Measurements from ENCODE around the gene AKAP8.
"Not testable (repeated sequence)": the region's sequence is repeated elsewhere in the genome, so short reads cannot be mapped to it uniquely, and the experiment has no call there.

AKAP8 gene

DNA sequence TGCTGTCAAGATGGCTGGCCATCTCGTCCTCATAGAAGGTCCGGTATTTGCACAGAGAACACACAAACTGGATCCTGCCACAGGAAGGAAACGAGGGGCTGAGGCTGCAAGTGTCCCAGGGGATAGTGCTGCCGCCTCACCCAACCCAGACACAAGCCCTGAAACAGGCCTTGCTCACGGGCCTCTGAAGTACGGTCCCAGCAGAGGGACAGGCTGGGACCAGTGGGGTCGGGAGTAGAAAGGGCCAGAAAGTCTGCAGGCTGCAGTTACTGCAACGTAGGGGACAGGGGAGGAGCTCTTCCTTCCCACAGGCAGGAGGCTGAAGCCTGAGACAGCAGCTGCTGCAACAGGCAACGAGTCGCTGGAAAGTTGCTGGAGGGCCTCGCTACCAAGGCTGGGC is 18.2 kb upstream of the AKAP8 start:
- no peak for DNase-seq (ENCODE audit: extremely low read depth, insufficient read length)
- TF ChIP-seq, protein P1, sequence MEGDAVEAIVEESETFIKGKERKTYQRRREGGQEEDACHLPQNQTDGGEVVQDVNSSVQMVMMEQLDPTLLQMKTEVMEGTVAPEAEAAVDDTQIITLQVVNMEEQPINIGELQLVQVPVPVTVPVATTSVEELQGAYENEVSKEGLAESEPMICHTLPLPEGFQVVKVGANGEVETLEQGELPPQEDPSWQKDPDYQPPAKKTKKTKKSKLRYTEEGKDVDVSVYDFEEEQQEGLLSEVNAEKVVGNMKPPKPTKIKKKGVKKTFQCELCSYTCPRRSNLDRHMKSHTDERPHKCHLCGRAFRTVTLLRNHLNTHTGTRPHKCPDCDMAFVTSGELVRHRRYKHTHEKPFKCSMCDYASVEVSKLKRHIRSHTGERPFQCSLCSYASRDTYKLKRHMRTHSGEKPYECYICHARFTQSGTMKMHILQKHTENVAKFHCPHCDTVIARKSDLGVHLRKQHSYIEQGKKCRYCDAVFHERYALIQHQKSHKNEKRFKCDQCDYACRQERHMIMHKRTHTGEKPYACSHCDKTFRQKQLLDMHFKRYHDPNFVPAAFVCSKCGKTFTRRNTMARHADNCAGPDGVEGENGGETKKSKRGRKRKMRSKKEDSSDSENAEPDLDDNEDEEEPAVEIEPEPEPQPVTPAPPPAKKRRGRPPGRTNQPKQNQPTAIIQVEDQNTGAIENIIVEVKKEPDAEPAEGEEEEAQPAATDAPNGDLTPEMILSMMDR (IDR thresholded peaks at IDR 0.05; ENCODE audit: insufficient read depth, low read length, poor library complexity, severe bottlenecking) = no peak
- H3K27me3 ChIP-seq (replicated peaks; ENCODE audit: control insufficient read depth, insufficient read depth, low read length) = no peaks in the 10 kb centered on the region
- H3K4me3 ChIP-seq (replicated peaks; ENCODE audit: low read depth, low read length) = no peak overlapping the region
- H3K36me3 ChIP-seq (ENCODE audit: control insufficient read depth, insufficient read depth, low read length) = peaks cover 45% of the 10 kb centered on the region

DNA sequence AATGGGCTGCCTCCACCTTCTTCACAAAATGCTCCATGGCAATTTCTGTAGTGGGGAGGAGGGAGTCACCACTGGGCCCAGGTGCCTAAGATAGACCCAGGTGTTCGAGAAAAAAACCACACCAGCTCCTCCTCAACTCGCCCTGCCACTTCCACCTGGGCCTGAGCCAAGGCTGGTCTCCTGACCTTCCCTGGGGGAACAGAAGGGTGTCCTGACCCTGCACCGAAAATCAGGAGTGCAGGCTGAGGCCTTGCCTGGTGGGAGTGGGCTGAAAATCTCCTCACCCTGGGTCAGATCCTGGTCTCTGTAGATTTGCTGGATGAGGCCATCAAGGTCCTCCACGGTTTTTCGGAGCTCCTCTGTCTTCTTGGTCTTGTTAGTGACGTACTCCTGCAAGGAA is 17.6 kb upstream of the AKAP8 start:
- Histone ChIP-seq H3K27me3 (replicated peaks; ENCODE audit: control insufficient read depth, insufficient read depth, low read length) (no peaks in the 10 kb centered on the region), H3K36me3 (ENCODE audit: control insufficient read depth, insufficient read depth, low read length) (peaks cover 40% of the 10 kb centered on the region), H3K4me3 (replicated peaks; ENCODE audit: low read depth, low read length) (no peak overlapping the region)
- TF ChIP-seq, protein P1 (IDR thresholded peaks at IDR 0.05; ENCODE audit: insufficient read depth, low read length, poor library complexity, severe bottlenecking) = no peak
- DNase-seq (ENCODE audit: extremely low read depth, insufficient read length) = no peak

DNA sequence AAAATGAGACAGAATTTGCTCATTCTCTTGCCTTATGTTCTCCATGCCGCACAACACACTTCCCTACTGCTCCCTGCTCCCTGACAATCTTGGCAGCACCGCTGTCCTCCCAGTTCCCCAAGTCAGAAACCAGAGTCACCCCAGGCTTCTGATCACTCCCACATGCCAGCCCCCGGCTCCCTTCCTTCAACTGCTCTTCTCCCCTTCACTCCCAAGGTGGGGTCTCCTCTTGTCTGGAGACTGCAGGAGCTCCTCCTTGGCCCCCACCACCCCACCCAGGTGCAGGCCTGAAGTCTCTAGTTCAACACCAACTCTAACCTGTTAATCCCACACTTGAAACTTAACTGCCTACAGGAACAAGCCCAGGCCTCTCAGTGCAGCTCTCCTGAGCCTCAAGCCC is 16.8 kb upstream of the AKAP8 start:
- TF ChIP-seq, protein P1 (IDR thresholded peaks at IDR 0.05; ENCODE audit: insufficient read depth, low read length, poor library complexity, severe bottlenecking) = no peak
- DNase-seq (ENCODE audit: extremely low read depth, insufficient read length) = no peak
- H3K4me3 ChIP-seq (replicated peaks; ENCODE audit: low read depth, low read length) = no peak overlapping the region
- peaks cover 37% of the 10 kb centered on the region for H3K36me3 ChIP-seq (ENCODE audit: control insufficient read depth, insufficient read depth, low read length)
- H3K27me3 ChIP-seq (replicated peaks; ENCODE audit: control insufficient read depth, insufficient read depth, low read length) = no peaks in the 10 kb centered on the region

DNA sequence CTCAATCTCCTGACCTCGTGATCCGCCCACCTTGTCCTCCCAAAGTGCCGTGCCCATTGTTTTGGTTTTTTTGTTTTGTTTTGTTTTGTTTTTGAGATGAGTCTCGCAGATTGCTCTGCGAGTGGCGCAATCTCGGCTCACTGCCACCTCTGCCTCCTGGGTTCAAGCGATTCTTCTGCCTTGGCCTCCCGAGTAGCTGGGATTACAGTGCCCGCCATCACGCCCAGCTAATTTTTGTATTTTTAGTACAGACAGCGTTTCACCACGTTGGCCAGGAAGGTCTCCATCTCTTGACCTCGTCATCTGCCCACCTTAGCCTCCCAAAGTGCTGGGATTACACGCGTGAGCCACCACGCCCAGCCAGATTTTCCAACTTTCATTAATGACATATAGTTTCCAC is 15.7 kb upstream of the AKAP8 start:
- H3K36me3 ChIP-seq (ENCODE audit: control insufficient read depth, insufficient read depth, low read length) = peaks cover 30% of the 10 kb centered on the region
- not testable (repeated sequence) for DNase-seq (ENCODE audit: extremely low read depth, insufficient read length)

DNA sequence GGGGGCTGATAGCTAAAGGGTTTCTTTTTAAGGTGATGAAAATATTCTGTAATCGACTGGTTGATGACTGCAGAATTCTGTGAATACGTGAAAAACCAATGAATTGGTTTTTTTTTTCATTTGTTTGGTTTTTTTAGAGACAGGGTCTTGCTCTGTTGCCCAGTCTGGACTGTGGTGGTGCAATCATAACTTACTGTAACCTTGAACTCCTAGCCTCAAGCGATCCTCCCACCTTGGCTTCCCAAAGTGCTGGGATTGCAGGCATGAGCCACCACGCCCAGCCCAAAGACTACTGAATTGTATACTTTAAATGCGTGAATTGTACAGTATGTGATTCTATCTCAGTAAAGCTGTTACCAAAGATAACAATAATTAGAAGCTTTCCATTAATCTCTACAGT is 14.8 kb upstream of the AKAP8 start:
- no peak for DNase-seq (ENCODE audit: extremely low read depth, insufficient read length)
- Histone ChIP-seq H3K4me3 (replicated peaks; ENCODE audit: low read depth, low read length) (no peak overlapping the region), H3K36me3 (ENCODE audit: control insufficient read depth, insufficient read depth, low read length) (peaks cover 24% of the 10 kb centered on the region), H3K27me3 (replicated peaks; ENCODE audit: control insufficient read depth, insufficient read depth, low read length) (no peaks in the 10 kb centered on the region)
- TF ChIP-seq, protein P1 (IDR thresholded peaks at IDR 0.05; ENCODE audit: insufficient read depth, low read length, poor library complexity, severe bottlenecking) = no peak

More for the DNA sequence above, 15.7 kb upstream of the AKAP8 start:
- H3K4me3 ChIP-seq (replicated peaks; ENCODE audit: low read depth, low read length); H3K27me3 ChIP-seq (replicated peaks; ENCODE audit: control insufficient read depth, insufficient read depth, low read length): not testable (repeated sequence)

DNA sequence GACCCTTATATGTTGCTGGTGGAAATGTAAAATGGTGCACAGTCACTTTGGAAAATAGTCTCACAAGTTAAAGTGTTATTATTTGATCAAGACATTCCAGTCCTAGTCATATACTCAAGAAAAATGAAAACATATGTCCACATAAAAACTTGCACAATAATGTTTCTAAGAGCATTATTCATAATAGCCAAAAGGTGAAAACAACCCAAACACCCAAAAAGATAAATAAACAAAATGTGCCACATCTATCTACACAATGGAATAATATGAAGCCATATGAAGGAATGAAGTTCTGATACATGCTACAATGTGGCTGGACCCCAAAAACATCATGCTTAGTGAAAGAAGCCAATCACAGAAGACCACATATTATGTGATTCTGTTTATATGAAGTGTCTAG is 14.4 kb upstream of the AKAP8 start:
- no peak overlapping the region for H3K4me3 ChIP-seq (replicated peaks; ENCODE audit: low read depth, low read length)
- DNase-seq (ENCODE audit: extremely low read depth, insufficient read length) = no peak
- H3K27me3 ChIP-seq (replicated peaks; ENCODE audit: control insufficient read depth, insufficient read depth, low read length) = no peaks in the 10 kb centered on the region
- H3K36me3 ChIP-seq (ENCODE audit: control insufficient read depth, insufficient read depth, low read length) = peaks cover 19% of the 10 kb centered on the region
- TF ChIP-seq, protein P1 (IDR thresholded peaks at IDR 0.05; ENCODE audit: insufficient read depth, low read length, poor library complexity, severe bottlenecking) = no peak
